T-cell (primary cell): ENCODE results near the gene TAF1C. TPM values are rescaled to one million over a fixed set of nuclear protein-coding genes. Genes with fewer than 3 reads are reported as not detected.

Experiments
- ATAC-seq, 4 experiments: fragments of 200-7000 bp in 3 of 4; fragments of 150-1000 bp in 1 of 4; cut with Tn5 transposase; replicated peaks in 1 of 4; 1 replicate in 3 of 4; 2 replicates in 1 of 4; pipeline ENCODE4 v1.10.0; 2021; ENCODE audit warnings: moderate library complexity in 3 of 4, mild to moderate bottlenecking in 2 of 4, moderate number of reproducible peaks in 1 of 4
- CTCF ChIA-PET, 2 donors: fragments of 300-600 bp; sonication (Branson Sonifier 250); formaldehyde crosslinking; loops; one replicate each; lab custom pipeline; 2022; ENCODE audit warnings: antibody characterized with exemption in 2 of 2; lab: Charles Lee
- POLR2A ChIA-PET, 2 donors: fragments of 300-600 bp; sonication (Branson Sonifier 250); formaldehyde crosslinking; loops; one replicate each; lab custom pipeline; 2022; ENCODE audit warnings: antibody characterized with exemption in 2 of 2; lab: Charles Lee
- DNase-seq, 35 experiments: peaks; one replicate each; pipeline versions ENCODE4 v3.0.0 to v3.0.0-alpha.2; 2013 to 2023
- H3K27ac ChIP-seq: one replicate; pipeline ENCODE4 v1.5.1; 2013; ENCODE audit warnings: low read length
- H3K27me3 ChIP-seq, 2 experiments: replicated peaks in 1 of 2; 1 replicate in 1 of 2; 2 replicates in 1 of 2; pipeline versions ENCODE4 v1.6.1 to v1.7.0; 2013; ENCODE audit warnings: low read length in 1 of 2, mixed read lengths in 1 of 2; ENCODE audit not compliant: control insufficient read depth in 2 of 2, insufficient read depth in 2 of 2; ENCODE audit errors: extremely low read depth in 1 of 2
- H3K36me3 ChIP-seq, 2 donors: 1 replicate in 1 of 2; 2 replicates in 1 of 2; pipeline versions ENCODE4 v1.6.1 to v1.7.0; 2013; ENCODE audit warnings: low read length in 1 of 2; ENCODE audit not compliant: control insufficient read depth in 2 of 2, insufficient read depth in 1 of 2; ENCODE audit errors: extremely low read depth in 1 of 2
- H3K4me1 ChIP-seq, 2 experiments: 1 replicate in 1 of 2; 2 replicates in 1 of 2; pipeline versions ENCODE4 v1.6.1 to v1.7.0; 2013; ENCODE audit warnings: low read length in 2 of 2, mixed read lengths in 1 of 2; ENCODE audit not compliant: insufficient read depth in 2 of 2, control insufficient read depth in 1 of 2; ENCODE audit errors: extremely low read depth in 1 of 2
- H3K4me3 ChIP-seq, 2 donors: 1 replicate in 1 of 2; 2 replicates in 1 of 2; pipeline versions ENCODE4 v1.5.1 to v1.7.0; 2013; ENCODE audit warnings: mild to moderate bottlenecking in 2 of 2, low read length in 1 of 2, moderate library complexity in 1 of 2; ENCODE audit not compliant: control insufficient read depth in 1 of 2; ENCODE audit errors: extremely low read depth in 1 of 2
- H3K9me3 ChIP-seq: 2 replicates; pipeline ENCODE4 v1.7.0; 2013
- H3K27ac Mint-ChIP-seq, 2 donors: one replicate each; pipeline ENCODE4 v1.8.0; 2020 to 2021; ENCODE audit warnings: mild to moderate bottlenecking in 2 of 2, mixed read lengths in 2 of 2
- H3K27me3 Mint-ChIP-seq, 2 donors: one replicate each; pipeline ENCODE4 v1.8.0; 2021 to 2022; ENCODE audit warnings: mixed read lengths in 2 of 2
- H3K36me3 Mint-ChIP-seq: one replicate; pipeline ENCODE4 v1.8.0; 2021; ENCODE audit warnings: mixed read lengths
- H3K4me1 Mint-ChIP-seq, 3 donors: one replicate each; pipeline ENCODE4 v1.8.0; 2020 to 2022; ENCODE audit warnings: mixed read lengths in 3 of 3, mild to moderate bottlenecking in 1 of 3
- H3K4me3 Mint-ChIP-seq, 3 donors: one replicate each; pipeline ENCODE4 v1.8.0; 2020 to 2022; ENCODE audit warnings: mild to moderate bottlenecking in 3 of 3, mixed read lengths in 3 of 3, moderate library complexity in 3 of 3
- H3K9me3 Mint-ChIP-seq, 3 donors: one replicate each; pipeline ENCODE4 v1.8.0; 2020 to 2022; ENCODE audit warnings: mixed read lengths in 3 of 3
- WGBS: methylation state at CpG from one replicate; pipeline ENCODE4 v1.1.5; 2013; ENCODE audit warnings: missing lambda C conversion rate; ENCODE audit not compliant: insufficient coverage; 5-methylcytosine and 5-hydroxymethylcytosine counted together
- total RNA-seq, 35 experiments: library from RNA in 6 of 35; stranded (reverse) in 6 of 35; fragments of 120-200 nt in 1 of 35; gene quantifications; one replicate each; pipeline versions ENCODE4 v1.2.1 to v1.2.4 and lab custom pipeline; 2013 to 2026

Gene TAF1C
- total RNA-seq, 5 donors from 2014 or later (not counting 1 experiment from before 2014, with no cell fraction given) = 81.9 to 97.6 (median 92.8) TPM

GRCh38 chr16:84215531-84215930, 28.7 kb upstream of the TAF1C start:
- WGBS = 91% methylated on average over 4 of the region's 5 CpGs

GRCh38 chr16:84214451-84215066, 27.7 kb upstream of the TAF1C start:
- H3K4me3 ChIP-seq = no peak overlapping the region
- no peaks in the 10 kb centered on the region for H3K4me1 Mint-ChIP-seq
- POLR2A ChIA-PET = no interaction called here
- no peaks in the 10 kb centered on the region for H3K9me3 ChIP-seq
- H3K27me3 Mint-ChIP-seq = no peaks in the 10 kb centered on the region
- peaks cover 0 to 8% of the 10 kb centered on the region in 2 experiments for H3K27me3 ChIP-seq
- no peak overlapping the region for H3K27ac Mint-ChIP-seq
- WGBS = 80% methylated on average over 8 of the region's 15 CpGs
- no peaks in the 10 kb centered on the region for H3K9me3 Mint-ChIP-seq
- no peaks in the 10 kb centered on the region for H3K36me3 ChIP-seq
- H3K36me3 Mint-ChIP-seq = no peaks in the 10 kb centered on the region
- no peak overlapping the region for H3K4me3 Mint-ChIP-seq
- no peak overlapping the region for H3K27ac ChIP-seq
- ATAC-seq (no peak), DNase-seq (no peak)
- CTCF ChIA-PET = interaction anchor here in 1 of 2 donors (0.6 kb wide), 1 partner anchor 15 kb away, joined by 4 read pairs; no protein-coding TSS in a partner anchor
- H3K4me1 ChIP-seq = no peaks in the 10 kb centered on the region

More at GRCh38 chr16:84215531-84215930, 28.7 kb upstream of the TAF1C start:
- Mint-ChIP-seq H3K4me3 (no peak overlapping the region), H3K4me1 (no peaks in the 10 kb centered on the region), H3K9me3 (no peaks in the 10 kb centered on the region), H3K36me3 (no peaks in the 10 kb centered on the region), H3K27ac (no peak overlapping the region), H3K27me3 (no peaks in the 10 kb centered on the region)
- DNase-seq (no peak), ATAC-seq (no peak)
- Histone ChIP-seq H3K4me3 (no peak overlapping the region), H3K9me3 (no peaks in the 10 kb centered on the region), H3K27ac (no peak overlapping the region), H3K27me3 (peaks cover 0 to 8% of the 10 kb centered on the region in 2 experiments), H3K36me3 (no peaks in the 10 kb centered on the region), H3K4me1 (no peaks in the 10 kb centered on the region)
- ChIA-PET CTCF (interaction anchor here in 1 of 2 donors (1.0 kb wide), 1 partner anchor 9 kb away, joined by 3 read pairs; no protein-coding TSS in a partner anchor), POLR2A (no interaction called here)

GRCh38 chr16:84212631-84213030, 25.8 kb upstream of the TAF1C start:
- H3K4me1 ChIP-seq = no peaks in the 10 kb centered on the region
- no peak overlapping the region for H3K27ac ChIP-seq
- 86% methylated on average over 3 of the region's 4 CpGs for WGBS
- no peaks in the 10 kb centered on the region for H3K36me3 ChIP-seq
- no peak overlapping the region for H3K27ac Mint-ChIP-seq
- no peaks in the 10 kb centered on the region for H3K4me1 Mint-ChIP-seq
- H3K4me3 Mint-ChIP-seq = no peak overlapping the region
- H3K4me3 ChIP-seq = no peak overlapping the region
- no peak for ATAC-seq
- ChIA-PET POLR2A (no interaction called here), CTCF (no interaction called here)
- H3K27me3 Mint-ChIP-seq = no peaks in the 10 kb centered on the region
- H3K36me3 Mint-ChIP-seq = no peaks in the 10 kb centered on the region
- no peaks in the 10 kb centered on the region for H3K9me3 Mint-ChIP-seq
- no peaks in the 10 kb centered on the region for H3K9me3 ChIP-seq
- peaks cover 0 to 1% of the 10 kb centered on the region in 2 experiments for H3K27me3 ChIP-seq
- no peak for DNase-seq

GRCh38 chr16:84212154-84212553, 25.3 kb upstream of the TAF1C start:
- DNase-seq (no peak), ATAC-seq (no peak)
- H3K9me3 ChIP-seq = no peaks in the 10 kb centered on the region
- ChIA-PET CTCF (no interaction called here), POLR2A (no interaction called here)
- no peaks in the 10 kb centered on the region for H3K27me3 ChIP-seq
- Mint-ChIP-seq H3K4me1 (no peaks in the 10 kb centered on the region), H3K27me3 (no peaks in the 10 kb centered on the region), H3K36me3 (no peaks in the 10 kb centered on the region), H3K9me3 (no peaks in the 10 kb centered on the region), H3K4me3 (no peak overlapping the region), H3K27ac (no peak overlapping the region)
- H3K36me3 ChIP-seq = no peaks in the 10 kb centered on the region
- 63% methylated on average over 1 of the region's 4 CpGs for WGBS
- no peak overlapping the region for H3K4me3 ChIP-seq
- no peaks in the 10 kb centered on the region for H3K4me1 ChIP-seq
- no peak overlapping the region for H3K27ac ChIP-seq

- DNase-seq (no peak), ATAC-seq (no peak)
- Mint-ChIP-seq H3K4me3 (no peak overlapping the region), H3K27me3 (peaks cover 0 to 2% of the 10 kb centered on the region in 2 donors), H3K36me3 (no peaks in the 10 kb centered on the region), H3K9me3 (no peaks in the 10 kb centered on the region), H3K4me1 (no peaks in the 10 kb centered on the region), H3K27ac (no peak overlapping the region)
- ChIA-PET CTCF (interaction anchor here in 1 of 2 donors (0.6 kb wide), 1 partner anchor 155 kb away, joined by 3 read pairs; no protein-coding TSS in a partner anchor), POLR2A (interaction anchor here in 1 of 2 donors (0.6 kb wide), 1 partner anchor 292 kb away, joined by 4 read pairs; no protein-coding TSS in a partner anchor)
- Histone ChIP-seq H3K27me3 (peaks cover 0 to 2% of the 10 kb centered on the region in 2 experiments), H3K27ac (no peak overlapping the region), H3K4me3 (no peak overlapping the region), H3K4me1 (no peaks in the 10 kb centered on the region), H3K36me3 (no peaks in the 10 kb centered on the region), H3K9me3 (no peaks in the 10 kb centered on the region)
- 55% methylated on average over 2 of the region's 2 CpGs for WGBS
Observed at GRCh38 chr16:84209989-84210388, 23.1 kb upstream of the TAF1C start.

GRCh38 chr16:84207879-84208278, 21.0 kb upstream of the TAF1C start:
- H3K4me3 ChIP-seq = no peak overlapping the region
- no peaks in the 10 kb centered on the region for H3K4me1 Mint-ChIP-seq
- CTCF ChIA-PET = no interaction called here
- H3K36me3 ChIP-seq = no peaks in the 10 kb centered on the region
- peaks cover 0 to 2% of the 10 kb centered on the region in 2 donors for H3K27me3 Mint-ChIP-seq
- no peak overlapping the region for H3K4me3 Mint-ChIP-seq
- POLR2A ChIA-PET = no interaction called here
- ATAC-seq = no peak
- peaks cover 0 to 2% of the 10 kb centered on the region in 2 experiments for H3K27me3 ChIP-seq
- H3K9me3 Mint-ChIP-seq = no peaks in the 10 kb centered on the region
- H3K27ac Mint-ChIP-seq = no peak overlapping the region
- WGBS = 71% methylated on average over 6 of the region's 8 CpGs
- H3K27ac ChIP-seq = no peak overlapping the region
- H3K36me3 Mint-ChIP-seq = no peaks in the 10 kb centered on the region
- no peak for DNase-seq
- H3K4me1 ChIP-seq = no peaks in the 10 kb centered on the region
- no peaks in the 10 kb centered on the region for H3K9me3 ChIP-seq
